HL-60 (cell line): ENCODE measurements around the gene NRP2.
A peak's percentile ranks its signal among the peaks of the same experiment; 100 is the strongest.

Source experiments
- DNase-seq, 2 experiments: peaks; one replicate each; pipeline ENCODE4 v3.0.0-alpha.2; 2010 to 2020; ENCODE audit warnings: low read depth in 1 of 2, low spot score in 1 of 2
- H3K27ac ChIP-seq: fragments of 250-450 bp; sonication (Bioruptor Pico); replicated peaks from 2 replicates; pipeline ENCODE4 v1.5.1; 2020; ENCODE audit warnings: mild to moderate bottlenecking, moderate library complexity
- H3K27me3 ChIP-seq: fragments of 250-450 bp; sonication (Bioruptor Pico); 2 replicates; pipeline ENCODE4 v1.5.1; 2021; ENCODE audit warnings: mild to moderate bottlenecking, moderate library complexity; ENCODE audit not compliant: insufficient read depth, poor library complexity, severe bottlenecking
- H3K4me3 ChIP-seq: replicated peaks from 2 replicates; pipeline ENCODE4 v1.5.1; 2011; ENCODE audit warnings: mild to moderate bottlenecking, control low read depth, low read length; ENCODE audit not compliant: insufficient read depth
- CTCF ChIP-seq: IDR thresholded peaks from one replicate; pipeline ENCODE4 v1.5.1; 2011; ENCODE audit warnings: low read length, control low read depth, inconsistent platforms; ENCODE audit not compliant: insufficient read depth
- GABPA ChIP-seq: IDR thresholded peaks from 2 replicates; pipeline ENCODE4 v1.6.1; 2012; ENCODE audit warnings: low read depth
- POLR2AphosphoS5 ChIP-seq: IDR thresholded peaks from 2 replicates; pipeline ENCODE4 v1.6.1; 2012; ENCODE audit warnings: low read depth
- REST ChIP-seq: IDR thresholded peaks from 2 replicates; pipeline ENCODE4 v1.6.1; 2012; ENCODE audit warnings: low read depth; ENCODE audit not compliant: insufficient replicate concordance
- SPI1 ChIP-seq: IDR thresholded peaks from 2 replicates; pipeline ENCODE4 v1.6.1; 2012; ENCODE audit warnings: low read depth, mild to moderate bottlenecking, borderline replicate concordance

Gene NRP2

GRCh38 chr2:205651719-205652118 lies 30.6 kb upstream of the NRP2 start:
- no peak for DNase-seq
- peaks cover 4% of the 10 kb centered on the region for H3K27me3 ChIP-seq
- no peak overlapping the region for H3K27ac ChIP-seq
- TF ChIP-seq CTCF, result no peak
- no peak for TF ChIP-seq REST
- TF ChIP-seq POLR2AphosphoS5, result no peak
- TF ChIP-seq SPI1, result no peak
- no peak for TF ChIP-seq GABPA
- no peak overlapping the region for H3K4me3 ChIP-seq

- DNase-seq, result no peak
- no peak overlapping the region for H3K4me3 ChIP-seq
- no peaks in the 10 kb centered on the region for H3K27me3 ChIP-seq
- TF ChIP-seq CTCF, result no peak
- TF ChIP-seq POLR2AphosphoS5, result no peak
- TF ChIP-seq GABPA, result no peak
- TF ChIP-seq SPI1, result peak; percentile 22; the same call in 1 of the 2 replicates
- no peak overlapping the region for H3K27ac ChIP-seq
Observed at GRCh38 chr2:205654878-205655605, 27.3 kb upstream of the NRP2 start.

GRCh38 chr2:205655779-205656456 lies 26.4 kb upstream of the NRP2 start:
- TF ChIP-seq GABPA (no peak), REST (no peak), CTCF (no peak), POLR2AphosphoS5 (no peak), SPI1 (no peak)
- DNase-seq, result no peak
- Histone ChIP-seq H3K27me3 (no peaks in the 10 kb centered on the region), H3K4me3 (no peak overlapping the region), H3K27ac (no peak overlapping the region)
